Activated CD4-positive, alpha-beta T cell treated with anti-CD3 and anti-CD28 coated beads, Interleukin-10, Interleukin-2, amounts not matched to agents 100 ng/mL and 50 ng/mL, durations not matched to agents 16 hours and 8 hours (primary cell): ENCODE results near the gene PWWP2B.

Source experiments
- DNase-seq: peaks from one replicate; pipeline ENCODE4 v3.0.0-alpha.2; 2020

Gene PWWP2B

DNA sequence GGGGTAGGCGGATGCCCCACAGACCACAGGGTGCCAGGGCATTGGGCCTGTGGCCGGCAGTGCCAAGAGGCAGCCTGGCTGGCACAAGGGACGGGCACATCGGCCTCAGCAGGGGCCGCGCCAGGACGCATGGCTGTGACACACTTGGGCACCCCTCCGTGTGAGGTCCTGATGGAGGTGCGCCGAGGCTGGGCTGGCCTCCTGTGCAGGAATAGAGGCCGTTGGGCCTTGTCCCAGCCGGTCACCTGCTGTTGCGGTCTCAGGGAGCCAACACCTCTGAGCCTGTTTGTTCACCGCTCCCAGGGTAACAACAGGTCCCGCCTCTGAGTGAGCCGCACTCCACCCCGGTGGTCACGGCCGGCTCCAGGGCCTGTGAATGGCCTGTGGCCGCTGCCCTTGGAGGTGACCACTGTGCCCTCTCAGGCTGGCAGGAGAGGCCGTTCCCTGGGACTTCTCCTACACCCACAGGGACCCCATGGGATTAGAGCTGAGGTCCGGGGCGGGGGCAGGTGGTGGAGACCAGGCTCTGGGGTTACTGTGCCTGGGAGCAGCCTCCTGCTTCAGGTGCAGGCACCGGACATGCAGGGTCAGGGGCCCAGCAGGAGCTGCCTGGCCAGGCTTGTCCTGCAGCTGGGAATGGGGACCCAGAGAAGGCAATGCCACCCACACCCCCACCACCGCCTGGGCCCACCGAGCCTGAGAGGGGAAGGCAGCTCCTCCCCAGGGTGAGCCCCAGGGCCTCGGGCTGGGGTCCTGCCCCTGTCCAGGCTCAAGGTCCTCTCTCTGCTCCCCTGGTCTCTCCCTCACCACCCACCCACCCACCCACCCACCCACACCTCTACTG lies 12.0 kb downstream of the PWWP2B start:
- no peak for DNase-seq

DNA sequence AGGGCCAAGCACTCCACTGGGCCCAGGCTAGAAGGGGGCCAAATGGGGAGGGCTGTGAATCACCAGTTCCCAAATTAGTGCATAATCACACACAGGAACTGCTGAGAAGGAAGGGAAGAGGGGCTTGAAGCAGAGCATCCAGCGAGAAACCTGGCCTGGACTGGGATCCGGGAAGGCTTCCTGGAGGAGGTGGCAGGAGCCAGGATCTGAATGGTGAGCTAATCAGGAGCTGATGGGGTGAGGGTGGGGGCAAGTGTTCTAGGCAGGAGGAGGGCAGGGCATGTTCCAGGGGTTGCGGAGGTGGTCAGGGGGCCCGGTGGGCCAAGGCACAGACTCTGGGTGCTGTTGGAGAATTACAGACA lies 12.6 kb downstream of the PWWP2B start:
- DNase-seq, result no peak

DNA sequence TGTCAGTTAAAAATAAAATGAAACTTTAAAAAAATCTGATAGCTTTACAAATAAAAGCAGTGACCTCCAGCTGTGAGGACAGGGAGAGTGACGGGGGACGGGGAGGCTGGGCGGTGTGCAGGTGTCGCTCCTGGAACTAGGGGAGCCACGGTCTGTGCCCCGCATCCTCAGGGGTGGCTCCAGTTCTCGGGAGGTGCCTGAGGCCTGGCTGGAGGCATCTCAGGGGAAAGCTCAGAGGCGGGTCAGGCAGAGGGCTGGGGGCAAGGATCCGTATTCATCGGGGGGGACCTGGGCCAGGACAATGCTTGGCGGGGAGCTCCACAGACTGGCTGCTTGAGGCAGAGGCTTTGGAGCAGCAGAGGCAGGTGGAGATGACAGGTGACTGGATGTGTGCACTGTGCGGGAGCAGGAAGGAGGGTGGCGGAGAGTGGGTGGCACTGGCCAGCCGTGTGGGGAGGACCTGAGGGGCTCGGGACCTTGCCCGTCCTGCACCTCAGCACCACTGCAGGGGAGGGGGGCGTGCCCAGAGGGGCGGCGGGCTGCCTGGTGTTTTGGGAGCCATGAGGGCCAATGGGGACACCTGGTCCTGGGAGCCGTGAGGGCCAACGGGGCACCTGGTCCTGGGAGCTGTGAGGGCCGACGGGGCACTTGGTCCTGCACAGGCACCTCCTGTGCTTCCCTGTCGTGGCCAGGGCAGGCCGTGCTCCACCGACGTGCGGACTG lies 13.2 kb downstream of the PWWP2B start:
- DNase-seq, result no peak

DNA sequence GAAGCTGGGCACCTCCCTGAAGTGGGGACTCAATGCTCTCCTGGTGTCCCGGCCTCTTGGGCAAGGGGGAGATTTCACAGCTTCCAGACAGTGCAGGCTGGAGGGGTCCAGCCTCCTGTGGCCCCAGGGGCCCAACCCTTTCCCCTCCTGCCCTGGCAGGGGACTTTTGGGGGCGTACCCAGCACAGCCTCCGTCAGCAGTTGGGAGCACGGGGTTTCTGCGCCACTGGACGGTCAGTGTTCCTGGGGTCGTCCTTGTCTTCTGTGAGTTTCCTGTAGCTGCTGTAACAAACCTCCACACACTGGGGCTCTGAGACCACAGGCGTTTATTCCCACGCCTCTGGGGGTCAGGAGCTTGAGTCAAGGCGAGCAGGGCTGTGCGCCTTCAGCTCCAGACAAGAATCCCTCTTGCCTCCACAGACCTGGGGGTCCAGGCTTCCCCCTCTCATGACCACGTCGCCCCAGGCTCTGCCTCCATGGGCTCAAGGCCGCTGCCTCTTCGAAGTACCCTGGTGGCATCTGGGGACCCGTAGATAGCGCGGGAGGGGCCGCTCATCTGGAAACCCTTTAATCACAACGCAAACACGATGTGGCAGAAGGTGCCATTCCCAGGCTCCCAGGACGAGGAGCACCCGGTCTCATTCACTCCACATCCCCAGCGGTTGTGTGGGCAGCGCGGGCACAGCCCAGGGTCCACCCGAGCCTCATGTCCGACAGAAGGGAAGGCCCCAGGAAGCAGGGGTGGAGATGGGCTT lies 14.0 kb downstream of the PWWP2B start:
- DNase-seq, result no peak

DNA sequence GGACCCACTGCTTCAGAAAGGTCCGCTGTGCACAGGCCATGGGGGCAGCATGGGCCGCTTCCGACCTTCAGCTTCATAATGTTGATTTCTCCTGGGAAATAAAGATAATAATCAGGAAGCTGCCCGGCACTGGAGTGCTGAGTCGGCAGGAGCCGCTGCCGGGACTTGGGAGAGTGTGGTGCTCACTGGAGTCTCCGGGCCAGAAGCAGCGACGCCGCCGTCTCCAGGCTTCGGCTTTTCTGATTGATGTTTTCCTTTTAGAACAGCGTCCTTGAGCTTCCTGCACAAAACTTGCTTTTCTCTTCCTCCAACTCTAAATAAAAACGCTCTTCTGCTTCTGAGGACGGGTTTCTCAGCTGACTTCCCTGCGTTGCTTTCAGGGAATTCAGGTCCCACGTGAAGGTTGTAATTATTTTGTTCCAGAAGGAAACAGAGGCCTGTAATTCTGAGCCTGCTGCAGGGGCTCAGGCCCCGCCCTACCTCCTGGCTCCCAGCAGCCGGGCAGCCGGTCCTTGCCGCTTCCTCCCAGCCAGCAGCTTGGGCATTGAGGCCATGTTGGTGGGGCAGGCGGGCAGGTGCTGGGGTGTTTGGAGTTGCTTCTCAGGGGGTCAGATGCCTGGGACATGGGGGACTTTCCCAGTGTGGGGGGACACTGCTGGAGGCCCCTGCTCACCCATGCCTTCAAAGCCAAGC lies 14.7 kb downstream of the PWWP2B start:
- DNase-seq, result no peak

DNA sequence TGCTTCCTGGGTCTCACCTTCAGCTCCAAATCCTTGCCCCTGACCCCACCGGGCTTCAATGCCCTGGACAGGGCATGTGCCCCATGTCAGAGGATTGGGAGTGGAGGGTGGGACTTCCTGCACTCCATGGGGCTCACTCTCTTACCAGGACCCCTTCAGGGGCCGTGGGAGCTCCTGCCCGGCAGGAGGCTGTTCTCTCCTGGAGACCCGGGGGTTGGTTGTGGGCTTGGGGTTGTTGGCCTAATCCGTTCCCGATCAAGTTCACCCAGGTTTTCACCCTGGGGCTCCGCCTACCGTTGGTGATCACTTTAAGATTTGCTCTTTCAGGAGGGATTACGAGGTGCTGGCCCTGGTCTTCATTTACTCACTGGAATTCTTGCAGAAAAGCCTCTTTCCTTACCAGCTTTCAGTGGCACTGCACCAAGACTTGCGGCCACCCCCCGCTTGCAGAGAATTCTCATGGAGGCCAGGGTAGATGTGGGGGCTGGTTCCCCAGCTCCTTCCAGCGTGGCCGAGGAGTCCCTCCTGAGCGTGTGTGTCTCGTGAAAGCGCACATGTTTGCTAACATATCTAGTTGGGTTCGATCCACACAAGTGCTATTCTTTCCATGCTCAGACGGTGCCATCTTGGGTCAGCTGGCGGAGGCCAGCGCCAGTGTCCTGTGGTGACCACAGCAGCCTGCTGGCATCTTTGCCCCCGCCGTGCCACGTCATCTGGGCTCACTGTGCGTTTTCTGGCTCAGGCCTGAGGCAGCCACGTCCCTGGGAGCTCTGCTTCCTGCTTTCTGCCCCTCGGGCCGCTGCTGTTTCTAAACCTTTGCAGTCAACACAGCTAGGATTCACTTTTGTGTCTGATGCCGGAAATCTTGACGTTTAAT lies 15.6 kb downstream of the PWWP2B start:
- DNase-seq, result no peak

DNA sequence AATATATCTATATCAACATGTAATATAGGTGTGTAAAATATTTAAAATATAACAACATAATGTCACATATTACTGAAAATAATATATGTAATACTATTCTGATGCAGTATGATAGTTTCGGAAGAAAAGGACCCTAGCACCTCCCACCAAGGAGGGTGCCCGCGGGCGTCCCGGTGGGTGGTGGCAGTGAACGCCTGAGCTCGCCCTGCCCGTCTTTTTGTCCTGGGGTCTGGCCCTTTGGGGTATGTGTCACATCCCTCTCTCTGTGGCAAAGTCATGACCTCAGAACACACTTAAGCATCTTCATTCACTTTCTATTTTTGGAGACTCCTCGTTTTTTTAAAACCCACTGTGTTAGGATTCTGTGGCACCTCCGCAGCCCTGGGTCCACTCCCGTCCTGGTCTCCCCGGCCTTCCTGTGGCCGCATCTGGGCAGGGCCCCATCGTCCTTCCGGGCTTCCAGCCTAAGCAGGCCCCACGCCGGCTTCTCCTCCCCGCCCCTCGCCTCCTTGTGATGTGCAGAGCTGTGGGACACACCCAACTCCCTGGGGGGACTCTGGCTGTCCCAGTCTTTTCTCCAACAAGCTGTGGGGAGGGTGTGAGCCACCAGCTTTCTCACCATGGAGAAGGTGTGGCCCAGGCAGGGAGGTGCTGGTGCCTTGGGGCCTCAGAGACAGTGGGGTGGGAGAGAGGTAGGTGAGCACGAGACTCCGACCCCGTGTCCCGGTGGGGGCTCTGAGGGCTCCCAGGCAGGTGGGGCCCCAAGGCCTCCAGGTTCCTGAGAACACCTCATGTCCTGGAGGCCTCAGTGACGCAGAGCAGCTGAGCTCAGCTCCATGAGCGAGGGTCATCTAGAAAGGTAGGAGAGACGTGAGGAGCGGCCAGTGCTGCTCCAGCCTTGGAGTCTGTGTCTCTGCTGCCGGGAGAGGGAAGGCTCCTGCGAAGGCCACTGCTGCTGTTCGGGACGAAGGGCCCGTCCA lies 16.5 kb downstream of the PWWP2B start:
- no peak for DNase-seq

DNA sequence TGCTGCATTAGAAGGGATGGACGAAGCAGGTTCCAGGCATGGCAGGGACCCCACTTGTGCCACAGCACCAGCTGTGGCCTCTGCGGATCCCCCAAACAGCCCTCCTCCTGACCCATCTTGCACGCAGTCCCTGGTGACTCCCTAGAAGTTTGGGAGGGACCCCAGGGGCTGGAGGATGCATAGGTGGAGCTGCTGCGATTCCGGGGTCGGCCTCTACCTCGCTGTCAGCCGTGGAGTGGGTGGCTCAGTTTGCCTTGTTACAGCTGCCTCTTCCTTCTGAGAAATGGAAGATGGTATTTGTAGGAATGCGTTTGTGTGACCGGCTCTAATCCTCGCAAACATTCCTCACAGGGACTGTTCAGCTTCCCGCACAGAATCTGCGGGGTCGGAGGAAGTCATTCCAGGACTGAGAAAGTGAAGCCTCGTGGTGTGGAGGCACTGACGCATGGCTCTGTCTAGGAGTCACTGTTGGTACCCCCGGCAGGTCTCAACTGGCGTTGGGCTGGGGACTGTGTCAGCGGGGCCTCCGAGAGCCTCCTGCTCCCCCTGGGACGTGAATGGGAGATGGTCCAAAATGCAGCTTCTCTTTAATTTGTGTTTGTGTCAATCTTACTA lies 17.5 kb downstream of the PWWP2B start:
- DNase-seq, result no peak

DNA sequence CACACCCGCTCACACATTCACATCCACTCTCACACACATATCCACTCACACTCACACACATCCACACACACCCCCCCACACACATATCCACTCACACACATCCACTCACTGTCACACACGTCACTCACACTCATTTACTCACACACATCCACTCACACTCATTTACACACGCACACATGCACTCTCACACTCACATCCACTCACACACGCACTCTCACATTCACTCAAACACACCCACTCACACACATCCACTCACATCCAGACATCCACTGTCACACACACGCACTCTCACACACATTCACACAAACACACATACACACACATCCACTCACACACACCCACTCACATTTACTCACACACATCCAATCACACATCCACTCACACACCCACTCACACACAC lies 18.3 kb downstream of the PWWP2B start:
- no peak for DNase-seq

DNA sequence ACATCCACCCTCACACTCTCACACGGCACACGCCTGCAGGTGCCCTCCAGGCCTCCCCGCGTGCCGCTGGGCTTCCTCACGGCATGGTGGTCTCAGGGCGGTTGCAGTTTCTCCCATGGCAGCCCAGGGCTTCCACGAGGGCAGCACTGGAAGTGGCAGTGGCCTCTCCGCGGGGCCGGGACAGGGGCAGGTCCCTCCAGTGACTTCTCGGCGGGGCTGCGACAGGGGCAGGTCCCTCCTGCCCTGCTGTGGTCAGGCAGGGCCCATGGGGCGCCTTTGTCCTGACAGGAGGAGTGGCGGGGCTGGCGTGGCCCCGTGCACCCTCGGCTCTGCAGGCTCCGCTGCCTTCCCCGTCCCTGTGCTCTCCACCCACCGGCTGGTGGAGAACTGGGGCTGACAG lies 19.0 kb downstream of the PWWP2B start:
- DNase-seq, result no peak

DNA sequence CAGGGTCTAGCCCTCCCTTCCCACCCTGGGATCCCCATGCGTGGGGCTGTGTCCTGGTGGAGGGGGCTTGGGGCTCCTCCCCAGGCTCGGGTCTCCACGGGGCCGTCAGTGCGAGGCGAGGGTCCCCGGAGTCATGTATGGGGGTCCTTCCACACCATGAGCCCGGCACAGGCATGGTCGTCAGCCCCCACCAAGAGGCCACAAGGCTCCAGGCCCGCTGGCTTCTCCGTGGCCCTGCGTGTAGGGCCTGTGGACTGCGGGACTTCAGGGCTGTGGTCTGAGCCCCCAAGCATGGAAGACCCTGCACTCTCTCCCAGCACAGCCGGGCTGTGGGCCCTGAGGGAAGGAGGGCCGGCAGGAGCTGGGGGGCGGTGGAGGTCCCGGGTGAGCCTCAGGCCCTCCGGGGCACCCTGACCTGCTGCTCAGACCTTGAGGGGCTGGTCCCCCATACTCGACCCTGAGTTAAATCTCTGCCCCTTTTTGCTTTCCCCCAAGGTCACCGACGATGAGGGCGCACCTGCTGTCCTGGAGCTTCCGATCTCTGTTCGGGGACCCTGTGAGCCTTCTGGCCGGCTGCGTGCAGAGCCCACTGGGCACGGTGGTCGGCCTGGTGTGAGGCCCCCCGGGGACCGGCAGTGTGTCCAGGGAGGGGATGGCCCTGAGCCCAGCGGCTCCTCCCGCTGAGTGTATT lies 19.7 kb downstream of the PWWP2B start:
- DNase-seq, result no peak

DNA sequence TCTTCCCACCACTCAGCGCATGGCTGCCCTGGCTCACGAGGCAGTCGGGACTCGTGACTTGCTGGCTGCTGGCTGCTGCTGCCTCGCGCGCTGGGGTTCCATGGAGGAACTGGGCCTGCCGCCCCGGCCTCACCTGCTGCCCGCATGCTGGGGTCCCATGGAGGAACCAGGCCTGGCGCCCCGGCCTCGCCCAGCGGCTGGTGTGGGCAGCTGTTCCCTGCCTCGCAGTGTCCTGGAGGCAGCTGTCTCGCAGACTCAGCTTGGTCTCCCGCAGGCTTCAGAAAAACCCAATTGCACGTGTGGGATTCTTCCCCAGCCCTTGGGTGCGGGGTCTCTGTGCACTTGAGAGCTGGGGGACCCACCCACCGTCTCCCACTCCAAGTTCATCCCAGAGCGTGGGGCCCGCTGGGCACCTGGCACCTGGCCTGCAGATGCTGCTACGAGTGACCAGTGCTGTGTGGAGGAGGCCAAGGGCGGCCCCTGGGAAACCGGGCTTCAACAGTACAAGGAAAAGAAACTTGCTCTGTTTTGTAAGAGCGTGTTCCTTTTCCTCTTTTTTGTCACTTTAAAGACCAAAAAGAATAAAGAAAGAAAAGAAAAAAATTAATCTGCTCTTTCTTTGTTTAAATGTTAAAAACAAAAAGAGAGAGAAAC lies 20.4 kb downstream of the PWWP2B start:
- no peak for DNase-seq

DNA sequence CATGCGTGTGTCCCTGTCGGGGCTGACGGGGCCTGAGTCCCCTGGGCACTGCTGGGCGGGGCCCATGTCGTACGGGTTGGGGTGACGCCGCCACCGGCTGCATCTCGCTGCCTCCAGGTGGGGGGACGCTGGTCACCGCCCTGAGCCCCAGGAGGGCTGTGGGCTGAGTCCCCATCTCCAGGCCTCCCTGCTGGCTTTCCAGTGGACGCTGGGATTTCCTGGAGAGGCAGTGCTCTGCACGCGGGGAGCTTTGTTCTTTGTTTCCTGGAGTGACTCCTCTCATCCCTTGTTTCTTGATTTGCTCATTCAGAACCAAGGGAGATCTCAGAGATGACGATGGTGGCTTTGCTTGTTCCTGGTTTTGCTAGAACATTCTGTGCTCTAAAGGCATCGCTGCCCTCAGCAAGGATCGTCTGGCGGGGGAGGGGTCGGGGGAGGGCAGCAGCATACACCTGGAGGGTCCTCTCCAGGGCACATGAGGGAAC lies 21.0 kb downstream of the PWWP2B start:
- DNase-seq, result no peak

DNA sequence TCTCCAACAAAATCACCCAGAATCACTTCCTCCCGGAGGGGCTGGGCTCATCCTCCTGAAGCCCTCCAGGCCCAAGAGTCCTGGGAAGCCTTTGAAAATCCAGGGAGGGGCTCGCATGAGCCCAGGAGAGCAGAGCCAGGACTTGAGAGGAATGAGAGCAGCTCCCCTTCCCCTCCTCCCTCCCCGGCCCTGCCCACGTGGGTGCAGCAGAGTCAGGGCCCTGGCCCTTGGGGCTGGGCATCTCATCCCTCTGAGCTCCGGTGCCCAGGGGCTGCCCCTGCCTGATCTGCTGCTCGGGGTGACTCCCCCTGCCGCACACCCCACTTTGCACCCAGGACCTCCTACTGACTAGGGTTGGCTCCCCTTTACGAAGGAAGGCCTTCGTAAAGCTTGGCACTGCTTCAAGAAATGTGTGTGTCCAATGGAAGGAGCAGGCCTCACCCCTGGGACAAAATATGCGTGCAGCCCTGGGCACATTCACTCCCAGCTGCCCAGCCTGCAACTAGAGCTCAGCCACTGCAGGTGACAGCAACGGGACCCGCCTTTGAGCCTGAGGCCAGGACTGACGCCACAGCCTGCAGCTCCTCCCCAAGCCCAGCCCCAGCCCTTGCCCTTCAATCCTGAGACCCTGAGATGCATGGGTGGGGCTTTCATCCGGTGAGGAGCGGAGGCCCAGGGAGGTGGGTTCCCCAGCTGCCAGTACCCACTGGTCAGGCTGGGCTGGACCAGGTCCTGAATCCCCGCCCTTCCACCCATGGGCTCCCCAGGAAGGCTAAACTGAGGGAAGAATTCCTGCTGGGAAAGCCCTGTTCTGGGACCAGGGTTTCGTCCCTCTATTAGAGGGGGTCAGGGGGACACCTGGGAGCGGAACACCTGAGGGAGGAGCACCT lies 21.8 kb downstream of the PWWP2B start:
- no peak for DNase-seq

DNA sequence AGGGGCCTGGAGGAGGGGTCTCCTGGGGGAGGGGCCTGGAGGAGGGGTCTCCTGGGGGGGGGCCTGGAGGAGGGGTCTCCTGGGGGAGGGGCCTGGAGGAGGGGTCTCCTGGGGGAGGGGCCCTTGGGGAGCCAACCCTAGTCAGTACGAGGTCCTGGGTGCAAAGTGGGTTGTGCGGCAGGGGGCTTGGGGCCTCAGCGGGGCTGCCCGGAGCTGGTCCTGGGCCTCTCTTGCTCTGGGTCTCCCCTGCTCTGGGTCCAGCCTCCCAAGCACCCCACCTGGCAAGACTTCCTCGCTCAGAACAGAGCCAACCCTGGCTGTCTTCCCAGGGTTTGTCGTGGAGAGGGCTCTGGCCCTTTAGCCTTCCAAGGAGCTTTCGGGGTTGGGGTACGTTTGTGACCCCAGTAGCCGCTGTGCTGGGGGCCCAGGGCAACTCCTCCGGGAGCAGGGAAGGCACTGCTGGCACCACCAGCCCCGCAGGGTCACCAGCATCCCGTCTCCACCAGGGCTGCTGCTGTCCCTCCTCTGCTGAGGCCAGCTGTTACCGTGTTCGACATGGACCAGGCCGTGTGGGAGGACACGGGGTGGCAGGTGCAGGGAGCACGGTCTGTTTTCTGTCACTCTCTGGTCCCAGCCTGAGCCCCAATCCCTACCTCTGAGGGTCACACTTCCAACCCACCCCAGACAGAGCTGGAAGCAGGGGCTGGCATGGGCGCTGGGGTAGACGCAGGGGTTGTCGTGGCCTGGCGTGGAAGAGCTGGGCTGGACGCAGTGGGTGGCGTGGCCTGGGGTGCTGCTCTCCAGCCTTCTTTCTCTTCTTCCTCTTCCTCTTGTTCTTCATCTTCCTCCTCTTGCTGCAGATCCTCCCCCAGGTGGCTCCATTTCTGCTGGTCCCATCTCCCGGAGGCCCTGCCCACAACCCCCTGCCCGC lies 22.8 kb downstream of the PWWP2B start:
- DNase-seq, result no peak

DNA sequence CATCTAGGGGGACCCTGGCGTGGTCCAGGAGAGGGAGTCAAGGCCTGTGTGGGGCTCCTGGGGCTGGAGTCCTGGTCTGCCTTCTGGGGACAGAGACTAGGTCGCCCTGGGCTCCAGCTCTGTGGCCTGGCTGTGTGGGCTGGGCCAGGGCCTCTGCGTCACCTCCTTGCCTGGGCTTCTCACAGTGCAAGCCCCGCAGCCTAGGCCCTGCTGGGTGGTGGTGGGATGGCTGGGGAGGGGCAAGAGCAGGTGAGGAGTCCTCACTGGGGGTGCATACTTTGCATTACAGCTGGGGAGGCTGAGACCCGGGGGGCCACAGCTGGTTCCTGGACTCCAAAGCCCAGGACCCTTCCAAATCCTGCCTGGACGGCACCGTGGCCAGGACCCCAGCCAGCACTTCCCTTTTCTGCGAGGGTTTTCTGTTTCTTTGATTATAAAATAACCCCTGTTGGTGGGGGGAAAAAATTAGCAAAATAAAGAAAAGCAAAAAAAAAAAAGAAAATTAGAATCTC lies 23.5 kb downstream of the PWWP2B start:
- no peak for DNase-seq
